K562 (cell line): ENCODE measurements around the gene TMED4. TPM values are rescaled to one million over a fixed set of nuclear protein-coding genes. Genes with fewer than 3 reads are reported as not detected.

ENCODE experiments used
- ATAC-seq: fragments of 200-7000 bp; cut with Tn5 transposase; 3 replicates; pipeline ENCODE4 v1.9.1; 2020; ENCODE audit warnings: moderate library complexity
- BruUV-seq: library from RNA; stranded (reverse); fragments of 400-500 nt; replicated peaks from 2 replicates; lab custom pipeline; 2021; lab: Mats Ljungman, UMichigan
- CTCF ChIA-PET: fragments of 300-600 bp; formaldehyde crosslinking; extraction: SDS; loops from one replicate; lab custom pipeline; 2021; ENCODE audit warnings: low intra/inter-chr PET ratio; lab: Yijun Ruan, JAX
- POLR2A ChIA-PET: fragments of 300-600, 350-650 bp; sonication (Branson Sonifier 250); formaldehyde crosslinking; extraction: SDS; loops from one replicate; lab custom pipeline; 2021; ENCODE audit warnings: antibody characterized with exemption, inconsistent platforms; lab: Yijun Ruan, JAX
- DNase-seq, 4 experiments: peaks; one replicate each; pipeline versions ENCODE4 v3.0.0 to v3.0.0-alpha.2; 2011 to 2018; ENCODE audit warnings: low spot score in 3 of 4, mixed read lengths in 3 of 4; ENCODE audit errors: extremely low read depth in 1 of 4
- FAIRE-seq: peaks from 2 replicates; lab custom pipeline; 2011; peaks lifted over from hg19 to GRCh38; lab: Jason Lieb, UNC
- H2AFZ ChIP-seq: 2 replicates; pipeline ENCODE4 v1.6.0; 2011; ENCODE audit warnings: low read depth, low read length, control low read depth, inconsistent platforms
- H3K27ac ChIP-seq: fragments of 200-600 bp; 3 replicates; pipeline ENCODE4 v1.8.0; 2011; ENCODE audit warnings: low read depth, mild to moderate bottlenecking, control low read depth, inconsistent platforms, low read length, moderate library complexity, mixed read lengths; ENCODE audit errors: extremely low read depth
- H3K27me3 ChIP-seq, 2 experiments: fragments of 300-600 bp in 1 of 2; 2 replicates in 1 of 2; 3 replicates in 1 of 2; pipeline versions ENCODE4 v1.6.0 to v1.8.0; 2011; ENCODE audit warnings: inconsistent platforms in 2 of 2, low read length in 2 of 2, mild to moderate bottlenecking in 1 of 2, mixed read lengths in 1 of 2, moderate library complexity in 1 of 2; ENCODE audit not compliant: control insufficient read depth in 2 of 2, insufficient read depth in 2 of 2
- H3K36me3 ChIP-seq: fragments of 300-600 bp; 3 replicates; pipeline ENCODE4 v1.8.0; 2011; ENCODE audit warnings: mild to moderate bottlenecking, low read length, inconsistent platforms; ENCODE audit not compliant: control insufficient read depth, insufficient read depth
- H3K4me1 ChIP-seq, 2 experiments: fragments of 200-600 bp in 1 of 2; replicated peaks in 1 of 2; 2 replicates in 1 of 2; 3 replicates in 1 of 2; pipeline versions ENCODE4 v1.5.1 to v1.8.0; 2011; ENCODE audit warnings: inconsistent platforms in 2 of 2, low read length in 2 of 2, mild to moderate bottlenecking in 1 of 2, mixed read lengths in 1 of 2, moderate library complexity in 1 of 2; ENCODE audit not compliant: control insufficient read depth in 2 of 2, insufficient read depth in 2 of 2
- H3K4me2 ChIP-seq: 2 replicates; pipeline ENCODE4 v1.6.1; 2011; ENCODE audit warnings: low read length, control low read depth, inconsistent platforms, mixed read lengths; ENCODE audit not compliant: insufficient read depth
- H3K4me3 ChIP-seq: fragments of 200-600 bp; sonication (generic), shearing (Covaris generic); 2 replicates; pipeline ENCODE4 v1.5.1; 2016; ENCODE audit warnings: control low read depth, inconsistent platforms
- H3K79me2 ChIP-seq: fragments of 200-600 bp; 3 replicates; pipeline ENCODE4 v1.8.0; 2011; ENCODE audit warnings: low read length, inconsistent platforms; ENCODE audit not compliant: control insufficient read depth, insufficient read depth
- H3K9ac ChIP-seq, 2 experiments: 2 replicates each; pipeline versions ENCODE4 v1.6.0 to v1.6.1; 2011; ENCODE audit warnings: low read depth in 2 of 2, low read length in 2 of 2, control low read depth in 1 of 2, inconsistent platforms in 1 of 2, mild to moderate bottlenecking in 1 of 2, mixed read lengths in 1 of 2; ENCODE audit not compliant: insufficient read depth in 1 of 2
- H3K9me1 ChIP-seq: one replicate; pipeline ENCODE4 v1.6.0; 2011; ENCODE audit warnings: inconsistent platforms, mild to moderate bottlenecking, low read length, moderate library complexity; ENCODE audit not compliant: control insufficient read depth, insufficient read depth
- H3K9me3 ChIP-seq: replicated peaks from 2 replicates; pipeline ENCODE4 v1.5.1; 2011; ENCODE audit warnings: low read depth, low read length, inconsistent platforms; ENCODE audit not compliant: control insufficient read depth, insufficient read depth
- H4K20me1 ChIP-seq: replicated peaks from 2 replicates; pipeline ENCODE4 v1.6.1; 2011; ENCODE audit warnings: low read length, inconsistent platforms, mixed read lengths; ENCODE audit not compliant: control insufficient read depth, insufficient read depth
- ARID1B ChIP-seq: fragments of 450-650 bp; IDR thresholded peaks from 2 replicates; pipeline ENCODE4 v1.6.1; 2016; ENCODE audit warnings: antibody characterized with exemption, mild to moderate bottlenecking, inconsistent platforms
- CTCF ChIP-seq, 3 experiments: IDR thresholded peaks in 2 of 3; conservative IDR thresholded peaks in 1 of 3; 2 replicates each; pipeline ENCODE4 v1.5.1; 2011 to 2012; ENCODE audit warnings: low read length in 3 of 3, mild to moderate bottlenecking in 3 of 3, control low read depth in 2 of 3, improper control_type of control experiment in 1 of 3, inconsistent platforms in 1 of 3, low read depth in 1 of 3, mixed read lengths in 1 of 3, moderate library complexity in 1 of 3; ENCODE audit not compliant: insufficient read depth in 2 of 3
- REST ChIP-seq, 2 experiments: fragments of 450-650 bp; formaldehyde crosslinking in 1 of 2; IDR thresholded peaks; 2 replicates each; pipeline versions ENCODE4 v1.4.0 to v1.6.1; 2014 to 2020; ENCODE audit warnings: mild to moderate bottlenecking in 2 of 2, borderline replicate concordance in 1 of 2, low read depth in 1 of 2
- RFX1 ChIP-seq: fragments of 450-650 bp; IDR thresholded peaks from 2 replicates; pipeline ENCODE4 v1.6.1; 2016; ENCODE audit warnings: mild to moderate bottlenecking, moderate library complexity
- RUNX1 ChIP-seq: sonication (generic); IDR thresholded peaks from 2 replicates; pipeline ENCODE4 v1.6.1; 2016; ENCODE audit warnings: antibody characterized with exemption, low read depth
- SAFB2 ChIP-seq: fragments of 200-400 bp; formaldehyde crosslinking; IDR thresholded peaks from 2 replicates; pipeline ENCODE4 v1.6.1; 2018; ENCODE audit warnings: borderline replicate concordance, low read length, low read depth, moderate library complexity; ENCODE audit not compliant: severe bottlenecking
- SP1 ChIP-seq: sonication (generic); formaldehyde crosslinking; IDR thresholded peaks from 2 replicates; pipeline ENCODE4 v1.8.1; 2022; ENCODE audit warnings: mild to moderate bottlenecking, missing genetic modification reagents
- STAG1 ChIP-seq: sonication (generic); formaldehyde crosslinking; IDR thresholded peaks from 2 replicates; pipeline ENCODE4 v1.5.0; 2020; ENCODE audit warnings: missing genetic modification reagents, borderline replicate concordance
- USF2 ChIP-seq: sonication (generic); formaldehyde crosslinking; IDR thresholded peaks from 2 replicates; pipeline ENCODE4 v1.5.0; 2020; ENCODE audit warnings: missing genetic modification reagents
- ZNF780A ChIP-seq: fragments of 250-450 bp; sonication (Bioruptor Pico); IDR thresholded peaks from 2 replicates; pipeline ENCODE4 v1.5.0; 2021; ENCODE audit warnings: mild to moderate bottlenecking
- WGBS: fragments of 100-300 bp; shearing (Covaris generic); methylation state at CpG from one replicate; pipeline ENCODE4 v1.1.6; 2016; ENCODE audit warnings: low coverage, mixed read lengths; ENCODE audit not compliant: insufficient coverage; ENCODE audit errors: missing lambda C conversion rate; 5-methylcytosine and 5-hydroxymethylcytosine counted together
- in situ Hi-C: fragments of 300-500 bp; cut with MboI; formaldehyde crosslinking; loops from 4 replicates; pipeline ENCODE4 v1.15.0; 2018; ENCODE audit warnings: inconsistent platforms, mixed read lengths
- intact Hi-C: fragments of 100-400 bp; cut with micrococcal nuclease; formaldehyde crosslinking; loops from 2 replicates; pipeline ENCODE4 v1.14.2; 2022
- polyA plus RNA-seq, 8 experiments: library from polyadenylated mRNA; depleted of rRNA in 4 of 8; stranded (reverse) in 5 of 8; unstranded in 3 of 8; fragments of >200 nt; fragmentation: Nextera tagmentation in 2 of 8; fragmentation: Illumina TruSeq in 1 of 8; extraction: Ambion mirVana in 2 of 8; extraction: Trizol in 1 of 8; gene quantifications; 2 replicates each; pipeline versions ENCODE4 v1.2.1 to v1.2.3, GENCODE V29; 2011 to 2014; ENCODE audit warnings: inconsistent platforms in 1 of 8, missing spikeins in 1 of 8
- total RNA-seq, 7 experiments: library from RNA; depleted of rRNA in 6 of 7; stranded (reverse); fragments of >200 nt in 6 of 7; fragmentation: Illumina TruSeq in 2 of 7; extraction: Trizol in 2 of 7; gene quantifications; 2 replicates each; pipeline versions ENCODE4 v1.2.1 to v1.2.3, GENCODE V29; 2011 to 2021; ENCODE audit warnings: low replicate concordance in 1 of 7

The TMED4 gene
- total and polyA plus RNA-seq, 9 of the 15 experiments (the other 6 are each of a cell fraction or from before 2014, with no cell fraction given) = 20.3 to 64.0 (median 42.1) TPM

- intact Hi-C loops (no loop called here), in situ Hi-C loops (no loop called here)
- DNase-seq = no peak
- no peaks in the 10 kb centered on the region for H3K27me3 ChIP-seq
- POLR2A ChIA-PET = interaction anchor here (0.6 to 0.8 kb wide), 2 partner anchors 18 to 40 kb away, joined by 4 to 5 read pairs; partner anchors contain the start of gene OGDH
- H3K36me3 ChIP-seq = peaks cover 46% of the 10 kb centered on the region
- peak overlapping the region in 1 of 2 experiments; percentile 31; a peak in 1 of 4 replicates for H3K9ac ChIP-seq
- 97% methylated on average over 9 of the region's 9 CpGs for WGBS
- CTCF ChIA-PET = no interaction called here
- H2AFZ ChIP-seq = no peak overlapping the region
- peaks cover 62% of the 10 kb centered on the region for H3K79me2 ChIP-seq
- no peak overlapping the region for H3K27ac ChIP-seq
- H3K4me3 ChIP-seq = no peak overlapping the region
- no peak overlapping the region for H3K4me2 ChIP-seq
- no peak for FAIRE-seq
- peaks cover 0 to 3% of the 10 kb centered on the region in 2 experiments; a peak in 3 of 5 replicates for H3K4me1 ChIP-seq
- H4K20me1 ChIP-seq = no peaks in the 10 kb centered on the region; the same call in 1 of the 2 replicates
- no peaks in the 10 kb centered on the region for H3K9me3 ChIP-seq
- no peak for ATAC-seq
- H3K9me1 ChIP-seq = no peaks in the 10 kb centered on the region
- no TSS peak for BruUV-seq
- TF ChIP-seq STAG1 (CRISPR knock-in tag) (no peak), USF2 (CRISPR knock-in tag) (no peak), SAFB2 (no peak), CTCF (IDR thresholded peaks at IDR 0.05 in 2 of 3, conservative IDR thresholded peaks at IDR 0.05 in 1 of 3; ENCODE audit: insufficient read depth in 2 of 3, low read depth in 1 of 3, low read length in 3 of 3) (no peak), RFX1 (no peak), REST (IDR thresholded peaks at IDR 0.05; ENCODE audit: borderline replicate concordance) (no peak), REST (CRISPR knock-in tag; IDR thresholded peaks at IDR 0.05; ENCODE audit: low read depth) (no peak), ZNF780A (CRISPR knock-in tag) (no peak), RUNX1 (no peak), ARID1B (no peak), SP1 (CRISPR knock-in tag) (no peak)
Measured at GRCh38 chr7:44624318-44624717, 42.3 kb upstream of the TMED4 start.
